ENCODE results near the gene FOXD4L6.
"Not testable (repeated sequence)": the region's sequence is repeated elsewhere in the genome, so short reads cannot be mapped to it uniquely, and the experiment has no call there.

DNA sequence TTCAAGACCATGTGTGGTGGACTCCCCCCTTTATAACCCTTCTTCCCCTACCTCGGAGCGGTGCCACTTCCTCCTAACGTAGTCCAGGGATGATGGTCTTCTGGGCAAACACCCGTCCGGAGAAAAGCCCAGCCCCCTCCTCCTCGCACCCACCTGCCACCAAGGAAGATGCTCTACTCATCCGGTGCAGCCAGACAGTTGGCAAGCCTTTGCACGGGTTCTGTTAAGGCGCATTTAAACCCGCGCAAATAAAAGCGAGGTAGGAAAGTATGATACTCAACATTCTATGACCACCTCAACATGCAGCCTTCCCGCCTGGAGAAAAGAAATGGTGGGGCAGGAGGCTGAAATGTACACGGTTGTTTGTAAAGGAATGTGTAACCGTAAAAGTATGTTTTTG lies at the start of gene FOXD4L6:
- TF ChIP-seq EZH2 (IDR thresholded peaks at IDR 0.05; ENCODE audit: borderline replicate concordance, insufficient read depth, low read depth, low read length, poor library complexity, severe bottlenecking), result not testable (repeated sequence)
- TF ChIP-seq, protein P1, sequence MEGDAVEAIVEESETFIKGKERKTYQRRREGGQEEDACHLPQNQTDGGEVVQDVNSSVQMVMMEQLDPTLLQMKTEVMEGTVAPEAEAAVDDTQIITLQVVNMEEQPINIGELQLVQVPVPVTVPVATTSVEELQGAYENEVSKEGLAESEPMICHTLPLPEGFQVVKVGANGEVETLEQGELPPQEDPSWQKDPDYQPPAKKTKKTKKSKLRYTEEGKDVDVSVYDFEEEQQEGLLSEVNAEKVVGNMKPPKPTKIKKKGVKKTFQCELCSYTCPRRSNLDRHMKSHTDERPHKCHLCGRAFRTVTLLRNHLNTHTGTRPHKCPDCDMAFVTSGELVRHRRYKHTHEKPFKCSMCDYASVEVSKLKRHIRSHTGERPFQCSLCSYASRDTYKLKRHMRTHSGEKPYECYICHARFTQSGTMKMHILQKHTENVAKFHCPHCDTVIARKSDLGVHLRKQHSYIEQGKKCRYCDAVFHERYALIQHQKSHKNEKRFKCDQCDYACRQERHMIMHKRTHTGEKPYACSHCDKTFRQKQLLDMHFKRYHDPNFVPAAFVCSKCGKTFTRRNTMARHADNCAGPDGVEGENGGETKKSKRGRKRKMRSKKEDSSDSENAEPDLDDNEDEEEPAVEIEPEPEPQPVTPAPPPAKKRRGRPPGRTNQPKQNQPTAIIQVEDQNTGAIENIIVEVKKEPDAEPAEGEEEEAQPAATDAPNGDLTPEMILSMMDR (IDR thresholded peaks at IDR 0.05), result not testable (repeated sequence)

Measured in B cell (primary cell).